Daoy (cell line): ENCODE results near the gene PSMB3. TPM values are rescaled to one million over a fixed set of nuclear protein-coding genes. Genes with fewer than 3 reads are reported as not detected.

Source experiments
- DNase-seq: peaks from one replicate; pipeline ENCODE4 v3.0.0-alpha.2; 2015; ENCODE audit warnings: low read depth
- total RNA-seq: library from RNA; depleted of rRNA; stranded (reverse); fragments of >200 nt; shearing (Covaris generic); gene quantifications from 2 replicates; pipeline ENCODE4 v1.2.3, GENCODE V29; 2014

The PSMB3 gene
- total RNA-seq, 1 experiment from 2014 or later = 524 TPM

DNA sequence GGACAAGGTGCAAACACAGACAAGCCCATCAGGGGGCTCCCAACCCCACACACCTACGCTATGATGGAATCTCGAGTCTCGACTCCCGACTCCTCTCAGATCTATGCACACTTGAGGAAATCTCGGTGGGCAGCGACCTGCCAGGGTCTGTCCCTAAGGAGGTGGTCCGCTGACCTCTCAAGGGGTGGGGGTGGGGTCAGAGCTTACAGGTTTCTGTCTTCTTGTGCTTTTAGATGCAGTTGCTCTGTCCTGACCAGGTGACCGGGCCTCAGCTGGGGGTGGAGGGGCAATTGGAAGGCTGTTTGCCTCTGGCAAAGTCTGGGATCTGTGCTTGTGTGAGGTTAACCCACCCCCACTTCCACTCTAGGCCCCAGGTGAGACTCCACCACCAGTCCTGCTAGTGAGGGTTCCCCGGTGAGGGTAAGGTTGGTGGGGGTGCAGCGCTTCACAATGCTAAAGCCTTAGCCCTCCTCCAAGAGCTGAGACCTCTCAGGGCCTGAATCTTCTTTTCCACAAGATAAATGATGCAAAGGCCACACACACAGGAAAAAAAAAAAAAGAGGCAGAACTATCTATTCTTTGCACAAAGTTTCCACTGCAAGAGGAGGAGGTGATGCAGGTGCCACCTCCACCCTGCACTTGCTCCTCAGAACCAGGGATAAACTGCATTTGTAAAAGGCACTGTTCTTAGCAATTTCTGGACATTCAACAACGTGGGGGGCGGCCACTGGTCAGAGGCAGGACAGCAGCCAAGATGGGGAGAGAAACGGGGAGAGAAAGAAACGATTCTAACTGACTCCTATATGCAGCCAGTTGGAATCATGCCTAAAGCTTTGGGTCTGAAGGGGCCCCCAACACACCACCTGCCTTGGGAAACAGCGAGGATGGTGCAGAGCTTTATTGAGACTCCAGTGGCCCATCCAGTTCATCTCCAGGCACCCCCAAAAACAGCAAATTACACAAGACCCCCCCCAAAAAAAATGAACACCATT, 18.3 kb upstream of the PSMB3 start:
- DNase-seq = no peak

DNA sequence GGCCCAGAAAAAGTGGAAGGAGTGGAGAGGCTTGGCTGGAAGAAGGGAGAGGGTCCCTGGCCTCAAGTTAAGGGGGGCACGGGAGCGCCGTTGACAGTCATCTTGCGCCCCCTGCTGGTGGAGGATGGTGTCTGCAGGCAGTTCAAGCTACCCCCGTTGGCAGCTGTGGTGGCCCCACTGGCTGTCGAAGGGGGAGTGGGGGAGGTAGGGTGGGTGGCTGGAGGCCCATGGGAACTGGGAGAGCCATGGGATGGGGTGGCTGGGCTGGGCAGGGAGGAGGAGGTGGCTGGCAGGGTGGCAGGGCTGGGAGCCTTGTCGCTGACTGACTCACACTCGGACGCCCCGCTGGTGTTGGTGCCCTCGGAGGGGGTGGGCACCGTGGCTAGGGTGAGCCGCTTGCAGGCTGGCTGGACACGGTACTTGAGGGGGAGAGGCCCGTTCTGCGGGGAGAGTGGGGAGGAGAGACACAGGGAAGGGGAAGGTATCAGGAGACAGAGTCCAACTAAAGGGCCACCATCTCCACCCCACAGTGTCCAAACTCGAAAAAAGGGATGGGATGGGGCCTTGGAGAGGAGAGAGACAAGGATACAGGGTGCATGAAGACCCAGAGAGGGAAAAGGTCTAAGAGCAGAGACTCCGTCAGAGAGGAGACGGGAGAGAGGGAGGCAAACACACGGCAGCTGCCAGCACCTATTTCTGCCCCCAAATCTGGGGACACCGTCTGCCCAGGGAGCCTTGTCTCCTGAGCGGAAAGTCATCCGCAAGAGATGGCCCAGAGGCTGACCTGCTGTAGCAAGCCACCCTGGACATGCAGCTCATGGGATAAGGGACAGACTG, 17.2 kb upstream of the PSMB3 start:
- peak; percentile 38 for DNase-seq

DNA sequence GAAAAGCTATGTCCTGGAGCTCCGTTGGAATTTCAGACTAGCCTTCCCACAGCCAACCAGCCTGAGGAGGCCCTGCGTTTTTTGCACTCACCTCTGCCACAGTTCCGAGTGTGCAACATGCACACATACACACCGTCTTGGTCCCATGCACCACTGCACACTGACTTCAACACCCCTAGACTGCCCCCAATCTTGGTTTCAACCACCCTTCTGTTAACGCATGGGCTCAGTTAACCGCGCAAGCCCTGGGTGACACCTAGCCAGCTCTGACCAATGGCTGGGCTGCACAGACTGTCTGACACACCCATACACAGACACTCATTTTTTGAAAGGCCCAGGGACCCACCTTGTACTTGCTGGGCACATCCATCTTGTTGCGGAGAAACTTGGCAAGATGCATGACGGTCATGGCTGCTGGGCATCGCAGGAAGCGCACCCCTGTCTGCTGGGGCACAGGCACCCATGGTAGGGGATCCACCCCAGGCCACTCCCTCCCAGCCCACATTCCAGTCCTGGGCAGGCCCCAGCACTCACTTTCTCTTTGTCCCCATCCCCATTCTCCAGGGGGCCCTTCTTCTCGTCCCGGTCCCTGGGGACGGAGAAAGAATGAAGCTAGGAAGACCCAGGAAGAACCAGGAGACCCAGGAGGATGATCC, 14.4 kb upstream of the PSMB3 start:
- no peak for DNase-seq

DNA sequence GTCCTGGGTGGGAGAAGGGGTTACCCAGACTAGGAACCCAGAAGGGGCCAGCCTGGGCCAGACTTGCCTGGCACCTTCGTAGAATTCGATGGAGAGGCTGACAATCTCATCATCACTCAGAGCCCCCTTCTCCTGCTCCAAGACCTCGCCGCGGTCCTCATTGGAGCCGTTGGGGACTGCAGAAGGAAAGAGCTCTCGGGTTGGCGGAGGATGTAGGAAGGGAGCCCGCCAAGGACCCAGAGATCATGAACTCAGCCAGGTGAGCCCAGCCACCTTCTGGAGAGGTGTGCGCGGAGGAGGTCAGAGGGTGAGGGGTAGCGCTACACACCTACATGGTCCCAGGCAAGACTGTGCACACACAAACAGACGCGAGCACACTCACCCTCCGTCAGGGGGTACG, 13.9 kb upstream of the PSMB3 start:
- no peak for DNase-seq

DNA sequence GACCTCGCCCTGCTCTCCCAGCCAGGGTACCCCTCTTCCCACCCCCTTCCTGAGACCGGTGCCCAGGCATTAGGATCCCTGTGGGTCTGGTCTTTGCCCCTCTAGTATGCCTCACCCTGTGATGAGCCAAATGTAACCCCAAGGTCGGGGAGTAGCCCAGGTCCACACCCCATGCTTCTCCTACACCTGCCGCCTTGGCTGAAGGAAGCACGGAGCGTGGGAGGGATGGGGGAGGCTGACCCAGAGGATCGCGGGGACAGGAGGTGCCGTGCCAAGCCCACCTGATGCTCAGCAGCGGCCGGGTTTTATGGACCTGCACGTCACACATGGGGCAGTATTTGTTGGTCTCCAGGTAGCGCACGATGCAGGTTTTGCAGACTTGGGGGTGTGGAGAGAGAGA, 13.2 kb upstream of the PSMB3 start:
- DNase-seq = no peak

DNA sequence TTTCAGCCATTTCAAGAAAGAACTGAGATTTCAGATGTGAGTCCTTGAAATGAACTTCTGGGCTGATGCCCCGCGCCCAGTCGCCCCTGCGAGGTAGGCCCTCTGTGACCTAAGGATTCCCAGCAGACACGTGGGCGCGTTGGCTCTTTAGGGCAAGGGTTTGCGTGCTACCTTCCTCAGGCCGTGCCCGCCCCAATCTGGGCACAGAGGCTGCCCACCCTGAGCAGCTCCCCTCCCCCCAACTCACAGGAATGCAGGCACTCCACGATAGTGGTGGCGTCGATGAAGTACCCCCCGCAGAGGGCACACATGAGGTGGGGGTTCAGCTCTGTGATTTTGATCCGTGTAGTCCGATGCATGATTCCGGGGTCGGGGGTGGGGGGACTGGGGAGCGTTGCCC, 12.5 kb upstream of the PSMB3 start:
- no peak for DNase-seq

DNA sequence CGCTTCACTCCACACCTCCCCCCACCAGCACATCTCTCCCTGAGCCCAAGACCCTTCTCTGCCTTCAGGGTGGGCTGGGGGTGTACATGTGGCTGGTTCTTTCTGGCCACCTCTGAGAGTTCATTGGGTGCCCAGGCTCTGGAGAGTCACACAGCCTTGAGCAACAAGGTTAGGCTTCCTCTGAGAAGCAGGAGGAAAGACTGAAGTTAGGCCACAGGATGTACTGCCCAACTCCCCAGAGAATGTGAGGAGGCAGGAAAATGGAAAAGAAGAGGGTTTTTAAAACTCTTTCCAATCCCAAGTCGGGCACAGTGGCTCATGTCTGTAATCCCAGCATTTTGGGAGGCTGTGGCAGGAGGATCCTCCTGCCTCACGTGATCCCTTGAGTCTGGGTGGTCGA, 11.7 kb upstream of the PSMB3 start:
- no peak for DNase-seq

DNA sequence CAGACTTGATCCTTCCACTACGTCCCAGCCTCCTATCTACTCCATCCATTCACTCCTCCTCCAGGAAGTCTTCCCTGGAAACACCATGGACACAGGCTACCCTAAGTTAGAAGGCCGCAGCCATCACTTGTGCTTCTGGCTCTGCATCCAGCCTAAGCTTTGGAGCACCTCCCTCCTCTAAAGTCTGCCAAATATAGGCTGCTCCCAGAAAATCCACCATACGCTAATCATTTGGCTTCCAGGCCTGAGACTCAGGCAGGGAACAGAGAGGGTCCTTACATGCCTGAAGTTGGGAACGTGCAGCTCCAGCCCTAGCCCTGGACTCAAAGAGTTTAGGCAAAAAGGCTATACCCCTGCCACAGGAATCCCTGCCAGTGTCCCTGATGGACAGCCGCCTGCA, 11.1 kb upstream of the PSMB3 start:
- no peak for DNase-seq

DNA sequence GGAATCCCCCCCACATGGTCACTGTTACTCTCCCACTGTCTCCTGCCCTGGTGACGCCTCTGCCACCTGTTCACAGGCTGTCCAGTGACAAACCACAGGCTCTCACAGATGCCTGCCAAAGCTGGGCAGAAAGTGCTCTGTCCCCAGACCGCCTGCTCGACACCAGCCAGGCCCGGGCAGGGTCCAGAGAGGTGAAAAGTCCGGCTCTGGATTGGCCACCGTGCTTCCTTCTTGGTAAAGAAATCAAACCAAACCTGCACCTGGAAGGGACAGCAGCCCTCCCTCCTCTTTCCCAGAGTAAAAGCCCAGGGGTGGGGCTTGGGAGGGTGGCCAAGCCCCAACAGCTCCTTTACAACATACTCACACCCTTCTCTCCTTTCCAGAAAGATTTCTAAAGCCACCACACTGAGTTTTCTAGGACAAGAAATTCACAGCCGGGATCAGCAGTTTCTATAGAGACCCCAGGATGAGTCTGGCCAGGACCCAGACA, 10.6 kb upstream of the PSMB3 start:
- no peak for DNase-seq

DNA sequence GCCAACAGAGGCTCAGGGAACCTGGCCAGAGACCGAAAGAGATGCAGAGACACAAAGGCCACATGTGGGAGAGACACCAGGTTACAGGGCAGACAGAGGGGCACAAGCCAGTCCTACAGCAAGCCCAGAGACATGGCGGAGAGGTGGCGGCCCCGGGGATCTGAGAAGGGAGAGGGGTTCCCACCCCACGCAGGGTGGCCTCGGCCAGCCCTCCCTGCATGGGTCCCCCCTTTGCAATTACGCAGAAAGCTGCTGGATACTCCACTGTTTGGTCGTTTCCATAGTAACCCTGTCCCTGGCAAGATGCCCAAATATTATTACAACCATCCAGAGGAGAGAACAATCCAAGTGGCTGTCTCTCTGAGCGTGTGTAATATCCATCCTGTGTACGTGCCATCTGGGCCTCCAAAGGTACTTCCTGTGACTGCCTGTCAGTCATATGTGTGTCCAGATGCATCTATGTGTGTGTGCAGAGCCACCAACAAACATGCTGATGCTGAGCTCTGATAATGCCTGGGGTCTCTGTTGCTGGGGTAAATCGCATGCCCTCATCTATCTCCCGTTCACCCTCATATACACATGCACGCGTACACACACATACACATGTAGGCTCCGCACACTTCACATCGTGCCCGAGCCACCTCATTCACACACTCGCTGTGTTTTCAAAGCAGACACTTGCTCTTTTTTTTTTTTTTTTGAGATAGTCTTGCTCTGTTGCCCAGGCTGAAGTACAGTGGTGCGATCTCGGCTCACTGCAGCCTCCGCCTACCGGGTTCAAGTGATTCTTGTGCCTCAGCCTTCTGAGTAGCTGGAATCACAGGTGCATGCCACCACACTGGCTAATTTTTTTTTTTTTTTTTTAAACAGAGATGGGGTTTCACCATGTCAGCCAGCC, 9.9 kb upstream of the PSMB3 start:
- peak; percentile 54 for DNase-seq

DNA sequence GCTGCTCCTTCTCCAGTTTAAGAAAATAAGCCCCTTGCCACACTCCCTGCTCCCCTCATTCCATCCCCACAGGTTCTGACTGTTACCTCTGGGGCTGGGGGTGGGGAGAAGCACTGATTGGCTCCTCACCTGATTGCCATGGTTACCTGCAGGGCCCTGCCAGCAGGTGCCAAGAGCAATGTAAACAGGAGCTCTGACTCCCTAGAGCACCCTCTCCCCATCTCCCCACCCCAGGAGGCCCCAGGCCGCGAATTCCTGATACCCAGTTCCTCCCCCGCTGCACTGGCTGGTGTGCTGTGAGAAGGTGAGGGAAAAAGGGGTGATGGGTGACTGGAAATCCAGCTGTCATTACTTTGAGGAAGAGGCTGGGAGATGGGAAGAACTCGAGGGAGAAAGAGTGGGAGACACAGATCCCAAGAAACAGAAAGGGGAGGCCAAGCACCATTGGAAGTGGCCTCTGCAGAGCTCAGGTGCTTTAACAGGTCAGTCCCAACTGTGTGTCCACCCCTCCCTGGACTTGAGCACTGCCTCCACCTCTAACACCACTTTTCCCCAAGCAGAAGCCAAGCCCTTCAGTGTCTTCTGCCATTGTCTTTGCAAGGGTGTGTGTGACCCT, 8.9 kb upstream of the PSMB3 start:
- DNase-seq = no peak

DNA sequence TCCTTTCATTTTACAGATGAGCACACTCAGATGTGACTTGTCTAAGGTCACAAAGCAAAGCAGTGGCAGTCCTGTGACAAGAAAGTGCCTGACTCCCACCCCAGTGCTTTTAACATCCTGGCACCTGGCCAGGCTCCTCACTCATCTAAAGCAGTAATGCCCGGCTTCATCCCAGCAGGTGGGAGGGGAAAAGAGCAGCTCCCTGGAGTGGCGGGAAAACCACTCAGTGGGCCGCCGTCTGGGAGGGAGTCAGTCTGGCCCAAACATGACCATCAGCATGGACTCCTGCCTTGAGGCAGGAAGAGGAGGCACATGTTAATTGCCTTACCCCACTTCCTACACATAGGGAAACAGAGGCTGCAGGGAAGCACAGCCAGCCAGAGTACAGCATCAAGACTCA, 7.0 kb upstream of the PSMB3 start:
- DNase-seq = no peak

DNA sequence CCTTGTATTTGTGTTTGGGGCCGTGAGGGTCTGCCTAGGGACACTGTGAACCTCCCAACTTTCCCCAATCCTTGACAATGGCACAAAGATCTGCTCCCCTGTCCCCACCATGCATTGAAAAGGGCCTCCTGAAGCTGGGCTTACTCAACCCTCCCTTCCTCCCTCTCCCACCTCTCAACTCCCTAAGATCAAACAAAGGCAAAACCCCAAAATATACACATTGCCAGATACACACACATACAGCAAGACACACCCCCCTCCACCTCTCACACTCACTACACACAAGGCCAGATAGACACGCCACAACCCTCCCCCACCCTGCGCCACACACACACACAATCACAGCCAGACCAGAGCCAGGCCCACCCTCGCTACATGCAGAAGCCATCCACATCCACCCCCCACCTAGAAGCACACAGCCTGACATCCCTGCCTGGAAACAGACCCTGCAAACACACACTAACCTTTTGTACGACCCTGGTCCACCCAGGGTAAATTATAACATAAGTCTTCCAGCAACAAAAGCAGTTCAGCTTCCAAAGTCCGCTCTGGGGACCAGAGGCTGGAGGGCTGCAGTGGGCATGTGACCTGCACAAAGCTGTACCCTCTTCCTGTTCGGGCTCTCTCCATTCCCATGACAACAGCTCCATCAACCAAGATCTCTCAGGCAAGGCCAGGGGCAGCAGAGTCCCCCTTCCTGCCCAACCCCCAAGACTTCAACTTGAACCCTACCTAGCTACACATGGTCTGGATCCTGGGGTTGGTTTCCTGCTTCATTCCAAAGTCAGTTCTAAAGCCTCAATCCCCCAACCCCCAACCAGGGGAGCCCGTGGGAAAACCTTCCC, 6.3 kb upstream of the PSMB3 start:
- DNase-seq = no peak

DNA sequence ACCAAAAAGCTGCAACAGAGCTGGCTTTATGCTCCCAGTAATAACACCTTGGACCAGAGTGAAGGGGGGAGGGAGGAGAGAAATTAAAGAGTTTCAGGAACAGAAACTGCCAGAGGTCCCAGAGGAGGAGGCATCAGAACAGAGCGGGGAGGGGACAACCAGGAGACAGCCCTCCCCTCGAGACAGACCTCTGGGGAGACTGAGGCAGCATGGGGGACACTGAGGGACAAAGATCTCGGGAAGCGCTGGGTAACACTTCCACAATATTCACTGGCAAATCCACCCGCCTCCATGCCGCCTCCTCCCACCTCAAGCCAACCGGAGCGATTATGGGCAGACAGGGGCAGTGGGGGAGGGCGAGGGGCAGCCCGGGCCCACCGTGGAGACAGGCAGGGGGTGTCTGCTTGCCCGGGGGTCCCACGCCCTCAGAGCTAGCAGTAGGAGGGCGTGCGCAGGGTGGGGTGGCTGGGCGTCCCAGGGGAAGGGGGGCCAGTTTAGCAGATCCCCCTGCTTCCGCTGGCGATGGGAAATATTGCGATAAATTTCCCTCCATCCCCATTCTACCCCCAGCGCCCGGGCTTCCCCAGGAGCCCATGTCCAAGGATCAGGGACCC, 5.6 kb upstream of the PSMB3 start:
- no peak for DNase-seq

DNA sequence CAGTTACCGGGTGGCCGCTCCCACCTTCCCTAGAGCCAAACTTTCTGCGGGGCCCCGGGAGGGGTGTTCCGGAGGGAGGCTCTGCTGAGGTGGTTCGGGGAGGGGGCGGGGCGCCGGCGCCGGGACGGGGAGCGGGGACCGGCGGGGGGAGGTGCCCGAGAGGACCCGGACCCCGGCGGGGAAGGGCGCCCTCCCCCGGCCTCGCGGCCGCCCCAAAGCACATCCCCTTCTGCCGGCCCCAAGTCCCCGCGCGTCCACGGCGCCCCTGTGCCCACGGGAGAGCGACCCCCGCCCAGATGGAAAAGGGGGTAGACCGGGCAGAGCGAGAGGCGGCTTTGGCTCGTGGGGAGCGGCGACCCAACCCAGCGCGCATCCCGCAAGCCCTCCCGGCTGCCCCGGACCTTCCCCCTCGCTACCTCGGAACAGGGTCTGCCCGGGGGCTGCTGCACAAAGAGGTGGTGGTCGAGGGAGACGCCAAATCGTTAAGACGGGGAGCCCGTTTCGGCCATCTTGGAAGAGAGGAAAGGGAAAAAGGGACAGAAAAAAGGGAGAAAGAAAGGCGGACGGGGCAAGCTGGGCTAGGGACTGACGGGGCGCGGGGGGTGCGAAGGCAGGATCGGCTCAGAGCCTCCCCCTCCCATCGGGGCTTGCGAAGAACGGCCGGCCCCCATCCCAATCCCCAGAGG, 4.9 kb upstream of the PSMB3 start:
- DNase-seq = peak; percentile 39

DNA sequence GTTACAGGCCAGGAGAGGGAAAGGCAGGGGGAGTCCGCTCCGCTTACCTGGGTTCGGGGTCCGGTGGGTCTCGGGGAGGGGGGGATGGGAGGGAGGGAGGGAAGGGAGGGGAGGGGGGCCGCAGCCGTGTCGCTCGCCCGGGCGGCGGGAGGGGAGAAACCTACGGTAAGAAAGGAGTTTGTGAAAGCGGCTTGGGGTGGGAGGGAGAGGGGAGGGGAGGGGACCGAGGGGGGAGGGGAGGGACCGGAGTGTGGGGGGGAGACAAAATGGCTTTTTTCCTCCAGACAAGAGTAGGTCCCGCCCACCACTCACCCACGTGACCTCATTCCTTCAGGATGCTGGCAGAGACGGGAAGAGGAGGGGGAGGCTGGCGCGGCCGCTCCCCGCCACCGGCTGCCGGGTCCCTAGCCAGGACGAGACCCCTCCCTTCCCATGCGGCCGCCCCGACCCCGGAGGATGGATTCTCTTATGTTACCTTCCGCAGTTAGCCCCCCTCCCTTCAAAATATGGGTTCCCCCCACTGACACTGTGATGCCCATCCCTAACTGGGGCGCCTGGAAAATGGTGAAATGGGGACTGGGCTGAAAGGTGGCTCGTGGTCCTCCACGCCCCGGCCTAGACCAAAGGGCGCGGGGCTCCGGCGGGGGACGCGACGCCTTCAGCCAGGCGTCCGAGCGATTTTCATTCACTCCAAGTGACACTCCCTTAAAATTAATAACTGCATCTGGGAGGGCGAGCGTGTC, 4.2 kb upstream of the PSMB3 start, which contains the start of gene PCGF2:
Gene PCGF2, minus strand, starts transcription at position 188 of the 743 bp plus-strand sequence. CDS start 7,934 bp downstream, outside the sequence.
- peak; percentile 94 for DNase-seq

DNA sequence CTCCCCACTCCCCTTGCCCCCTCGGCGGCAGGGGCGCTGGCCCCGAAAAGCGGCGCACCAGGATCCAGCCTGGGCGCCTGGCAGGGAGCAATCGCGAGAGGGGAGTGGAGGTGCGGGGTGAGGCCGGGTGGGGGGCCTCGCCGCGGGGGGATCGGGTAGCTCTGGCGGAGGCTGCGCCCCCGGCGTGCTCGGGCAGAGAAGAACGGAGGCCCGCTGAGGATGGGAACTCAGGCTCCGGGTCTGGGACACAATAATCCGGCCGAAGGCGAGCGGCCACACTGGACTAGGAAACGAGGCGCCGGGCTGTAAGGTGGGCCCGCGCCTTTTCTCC, 3.7 kb upstream of the PSMB3 start:
- DNase-seq = no peak
